Suprapubic skin (tissue), 4 donors: ENCODE data around the gene CDK19. TPM values are rescaled to one million over a fixed set of nuclear protein-coding genes. Genes with fewer than 3 reads are reported as not detected.

Experiments used
- DNase-seq, 2 donors: peaks; one replicate each; pipeline ENCODE4 v3.0.0-alpha.2; 2019; ENCODE audit warnings: low spot score in 2 of 2
- H3K27ac ChIP-seq: fragments of 200-600 bp; sonication (generic); one replicate; pipeline ENCODE4 v1.5.1; 2019
- H3K27me3 ChIP-seq: fragments of 200-600 bp; sonication (generic); one replicate; pipeline ENCODE4 v1.5.1; 2019
- H3K36me3 ChIP-seq: fragments of 200-600 bp; sonication (generic); one replicate; pipeline ENCODE4 v1.5.1; 2019
- H3K4me1 ChIP-seq: fragments of 200-600 bp; sonication (generic); one replicate; pipeline ENCODE4 v1.5.1; 2019
- H3K4me3 ChIP-seq: fragments of 200-600 bp; sonication (generic); one replicate; pipeline ENCODE4 v1.5.1; 2019; ENCODE audit warnings: mild to moderate bottlenecking
- H3K9me3 ChIP-seq: fragments of 200-600 bp; sonication (generic); one replicate; pipeline ENCODE4 v1.5.1; 2019
- EP300 ChIP-seq: sonication (generic); formaldehyde crosslinking; IDR thresholded peaks from one replicate; pipeline ENCODE4 v1.6.1; 2017; ENCODE audit warnings: antibody characterized with exemption
- POLR2A ChIP-seq, 2 donors: fragments of 450-650 bp; IDR thresholded peaks; one replicate each; pipeline ENCODE4 v1.6.1; 2017; ENCODE audit warnings: antibody characterized with exemption in 2 of 2, mild to moderate bottlenecking in 2 of 2, moderate library complexity in 2 of 2
- POLR2AphosphoS5 ChIP-seq, 3 donors: sonication (generic); formaldehyde crosslinking; IDR thresholded peaks; one replicate each; pipeline ENCODE4 v1.6.1; 2017; ENCODE audit warnings: antibody characterized with exemption in 3 of 3
- WGBS: methylation state at CpG from one replicate; pipeline ENCODE4 v1.1.5; 2018; 5-methylcytosine and 5-hydroxymethylcytosine counted together
- total RNA-seq, 4 donors: library from RNA; depleted of rRNA; stranded (reverse); fragments of >200 nt; gene quantifications; one replicate each; pipeline ENCODE4 v1.1.0, GENCODE V29; 2016
- TF ChIP-seq, protein P1 (sequence below), 2 donors: fragments of 200-600 bp in 1 of 2; fragments of 450-650 bp in 1 of 2; sonication (generic) in 1 of 2; IDR thresholded peaks; one replicate each; pipeline ENCODE4 v1.5.1; 2016 to 2019; ENCODE audit warnings: antibody characterized with exemption in 2 of 2, mild to moderate bottlenecking in 1 of 2, moderate library complexity in 1 of 2

The CDK19 gene
- total RNA-seq, 4 donors from 2014 or later, result 14.1 to 20.6 (median 19.4) TPM

DNA sequence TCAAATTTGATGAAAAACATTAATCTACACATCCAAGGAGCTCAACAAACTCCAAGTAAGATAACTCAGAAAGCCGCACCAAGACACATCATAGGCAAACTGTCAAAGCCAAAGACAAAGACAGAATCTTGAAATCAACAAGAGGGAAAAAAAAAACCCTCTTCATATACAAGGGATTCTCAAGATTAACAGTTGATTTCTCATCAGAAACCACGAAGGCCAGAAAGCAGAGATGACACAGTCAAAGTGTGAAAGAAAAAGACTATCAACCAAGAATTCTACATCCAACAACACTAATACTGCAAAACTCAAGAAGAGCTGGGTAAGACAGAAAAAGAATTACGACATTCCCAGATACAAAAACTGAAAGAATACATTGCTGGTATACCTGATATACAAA is 73.8 kb downstream of the CDK19 start:
- 98% methylated on average over 3 of the region's 3 CpGs for WGBS
- Histone ChIP-seq H3K27me3 (no peaks in the 10 kb centered on the region), H3K27ac (no peak overlapping the region), H3K4me3 (no peak overlapping the region), H3K4me1 (no peaks in the 10 kb centered on the region), H3K36me3 (peaks cover 10% of the 10 kb centered on the region), H3K9me3 (peaks cover 8% of the 10 kb centered on the region)
- TF ChIP-seq POLR2AphosphoS5 (IDR thresholded peaks at IDR 0.05), result no peak
- TF ChIP-seq EP300, result no peak
- TF ChIP-seq, protein P1, sequence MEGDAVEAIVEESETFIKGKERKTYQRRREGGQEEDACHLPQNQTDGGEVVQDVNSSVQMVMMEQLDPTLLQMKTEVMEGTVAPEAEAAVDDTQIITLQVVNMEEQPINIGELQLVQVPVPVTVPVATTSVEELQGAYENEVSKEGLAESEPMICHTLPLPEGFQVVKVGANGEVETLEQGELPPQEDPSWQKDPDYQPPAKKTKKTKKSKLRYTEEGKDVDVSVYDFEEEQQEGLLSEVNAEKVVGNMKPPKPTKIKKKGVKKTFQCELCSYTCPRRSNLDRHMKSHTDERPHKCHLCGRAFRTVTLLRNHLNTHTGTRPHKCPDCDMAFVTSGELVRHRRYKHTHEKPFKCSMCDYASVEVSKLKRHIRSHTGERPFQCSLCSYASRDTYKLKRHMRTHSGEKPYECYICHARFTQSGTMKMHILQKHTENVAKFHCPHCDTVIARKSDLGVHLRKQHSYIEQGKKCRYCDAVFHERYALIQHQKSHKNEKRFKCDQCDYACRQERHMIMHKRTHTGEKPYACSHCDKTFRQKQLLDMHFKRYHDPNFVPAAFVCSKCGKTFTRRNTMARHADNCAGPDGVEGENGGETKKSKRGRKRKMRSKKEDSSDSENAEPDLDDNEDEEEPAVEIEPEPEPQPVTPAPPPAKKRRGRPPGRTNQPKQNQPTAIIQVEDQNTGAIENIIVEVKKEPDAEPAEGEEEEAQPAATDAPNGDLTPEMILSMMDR (IDR thresholded peaks at IDR 0.05), result no peak
- no peak for TF ChIP-seq POLR2A (IDR thresholded peaks at IDR 0.05)
- no peak for DNase-seq

- Histone ChIP-seq H3K27me3 (no peaks in the 10 kb centered on the region), H3K4me3 (no peak overlapping the region), H3K9me3 (peaks cover 8% of the 10 kb centered on the region), H3K27ac (no peak overlapping the region), H3K36me3 (peaks cover 14% of the 10 kb centered on the region), H3K4me1 (no peaks in the 10 kb centered on the region)
- WGBS, result 93% methylated on average over 4 of the region's 4 CpGs
- TF ChIP-seq, protein P1 (IDR thresholded peaks at IDR 0.05), result no peak
- no peak for TF ChIP-seq POLR2AphosphoS5 (IDR thresholded peaks at IDR 0.05)
- TF ChIP-seq POLR2A (IDR thresholded peaks at IDR 0.05), result no peak
- no peak for TF ChIP-seq EP300
- DNase-seq, result no peak
Observed at GRCh38 chr6:110738899-110739365, 76.3 kb downstream of the CDK19 start.

DNA sequence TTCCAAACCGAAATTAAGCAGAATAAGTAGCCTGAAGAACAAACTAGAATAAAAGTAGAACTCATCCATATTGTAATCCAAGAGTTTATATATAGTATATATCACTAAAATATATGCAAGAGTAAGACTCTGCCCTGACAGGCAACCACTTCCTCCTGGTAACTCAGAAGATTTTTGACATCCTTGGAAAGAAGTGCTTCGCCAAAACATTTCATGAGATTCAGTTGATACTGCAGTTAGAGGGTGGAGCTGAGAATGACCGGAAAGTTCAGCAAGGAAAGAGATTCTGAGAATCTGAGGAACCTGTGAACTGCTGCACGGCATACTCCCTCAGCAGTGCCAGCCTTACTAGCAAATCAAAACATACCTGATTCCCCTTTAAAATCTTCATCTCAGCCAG is 79.6 kb downstream of the CDK19 start:
- TF ChIP-seq, protein P1 (IDR thresholded peaks at IDR 0.05), result no peak
- no peak for TF ChIP-seq EP300
- TF ChIP-seq POLR2AphosphoS5 (IDR thresholded peaks at IDR 0.05), result no peak
- TF ChIP-seq POLR2A (IDR thresholded peaks at IDR 0.05), result no peak
- no peak overlapping the region for H3K27ac ChIP-seq
- H3K9me3 ChIP-seq, result no peaks in the 10 kb centered on the region
- no peaks in the 10 kb centered on the region for H3K4me1 ChIP-seq
- no peaks in the 10 kb centered on the region for H3K27me3 ChIP-seq
- DNase-seq, result no peak
- 92% methylated on average over 4 of the region's 4 CpGs for WGBS
- peaks cover 9% of the 10 kb centered on the region for H3K36me3 ChIP-seq
- no peak overlapping the region for H3K4me3 ChIP-seq

- no peak for DNase-seq
- no peaks in the 10 kb centered on the region for H3K27me3 ChIP-seq
- no peak overlapping the region for H3K27ac ChIP-seq
- H3K36me3 ChIP-seq, result peaks cover 4% of the 10 kb centered on the region
- no peak for TF ChIP-seq POLR2AphosphoS5 (IDR thresholded peaks at IDR 0.05)
- TF ChIP-seq POLR2A (IDR thresholded peaks at IDR 0.05), result no peak
- TF ChIP-seq, protein P1 (IDR thresholded peaks at IDR 0.05), result no peak
- TF ChIP-seq EP300, result no peak
- WGBS, result 96% methylated on average over 3 of the region's 3 CpGs
- no peaks in the 10 kb centered on the region for H3K9me3 ChIP-seq
- H3K4me1 ChIP-seq, result no peaks in the 10 kb centered on the region
- no peak overlapping the region for H3K4me3 ChIP-seq
Observed at GRCh38 chr6:110731898-110732297, 83.4 kb downstream of the CDK19 start.

- no peak for TF ChIP-seq POLR2A (IDR thresholded peaks at IDR 0.05)
- TF ChIP-seq EP300, result no peak
- TF ChIP-seq, protein P1 (IDR thresholded peaks at IDR 0.05), result no peak
- no peak for TF ChIP-seq POLR2AphosphoS5 (IDR thresholded peaks at IDR 0.05)
- WGBS, result 91% methylated on average over 4 of the region's 4 CpGs
- H3K4me3 ChIP-seq, result no peak overlapping the region
- H3K27me3 ChIP-seq, result no peaks in the 10 kb centered on the region
- no peaks in the 10 kb centered on the region for H3K4me1 ChIP-seq
- no peak for DNase-seq
- H3K9me3 ChIP-seq, result no peaks in the 10 kb centered on the region
- H3K36me3 ChIP-seq, result peaks cover 4% of the 10 kb centered on the region
- no peak overlapping the region for H3K27ac ChIP-seq
Observed at GRCh38 chr6:110731196-110731595, 84.1 kb downstream of the CDK19 start.
